WTC11 (cell line): Measurements from ENCODE around the gene TMEM150B.

Experiments used
- ATF2 ChIP-seq: sonication (generic); formaldehyde crosslinking; IDR thresholded peaks from 2 replicates; pipeline ENCODE4 v1.8.1; 2022; ENCODE audit warnings: low read depth, missing genetic modification reagents, borderline replicate concordance
- CTCF ChIP-seq: fragments of 200-600 bp; IDR thresholded peaks from 2 replicates; pipeline ENCODE4 v1.8.0; 2022; ENCODE audit warnings: antibody characterized with exemption
- ELF4 ChIP-seq: sonication (generic); formaldehyde crosslinking; IDR thresholded peaks from 2 replicates; pipeline ENCODE4 v1.8.1; 2022; ENCODE audit warnings: low read depth, mild to moderate bottlenecking, moderate library complexity, missing genetic modification reagents
- HMGXB4 ChIP-seq: sonication (generic); formaldehyde crosslinking; IDR thresholded peaks from 2 replicates; pipeline ENCODE4 v1.8.1; 2023; ENCODE audit warnings: mild to moderate bottlenecking, moderate library complexity, missing genetic modification reagents
- MAX ChIP-seq: sonication (generic); formaldehyde crosslinking; IDR thresholded peaks from 2 replicates; pipeline ENCODE4 v1.8.0; 2022; ENCODE audit warnings: mild to moderate bottlenecking, missing genetic modification reagents
- MLX ChIP-seq: sonication (generic); formaldehyde crosslinking; IDR thresholded peaks from 2 replicates; pipeline ENCODE4 v1.8.1; 2023; ENCODE audit warnings: mild to moderate bottlenecking, missing genetic modification reagents, moderate library complexity
- NR3C1 ChIP-seq: sonication (generic); formaldehyde crosslinking; conservative IDR thresholded peaks from 2 replicates; pipeline ENCODE4 v1.8.1; 2023; ENCODE audit warnings: low read depth, mild to moderate bottlenecking, missing genetic modification reagents
- PREB ChIP-seq: sonication (generic); formaldehyde crosslinking; IDR thresholded peaks from 2 replicates; pipeline ENCODE4 v1.8.1; 2022; ENCODE audit warnings: mild to moderate bottlenecking, missing genetic modification reagents, moderate library complexity, borderline replicate concordance
- SMAD3 ChIP-seq: sonication (generic); formaldehyde crosslinking; IDR thresholded peaks from 2 replicates; pipeline ENCODE4 v1.8.0; 2022; ENCODE audit warnings: missing genetic modification reagents, mild to moderate bottlenecking, borderline replicate concordance
- SOX15 ChIP-seq: fragments of 250-450 bp; sonication (Bioruptor Pico); IDR thresholded peaks from 2 replicates; pipeline ENCODE4 v1.9.0; 2021; ENCODE audit warnings: mild to moderate bottlenecking
- TEAD1 ChIP-seq: sonication (generic); formaldehyde crosslinking; IDR thresholded peaks from 2 replicates; pipeline ENCODE4 v1.8.0; 2022; ENCODE audit warnings: mild to moderate bottlenecking, missing genetic modification reagents
- ZNF263 ChIP-seq: sonication (generic); formaldehyde crosslinking; IDR thresholded peaks from 2 replicates; pipeline ENCODE4 v1.8.1; 2022; ENCODE audit warnings: low read depth, mild to moderate bottlenecking, moderate library complexity, missing genetic modification reagents

- no peak for TF ChIP-seq MAX (CRISPR knock-in tag)
- TF ChIP-seq HMGXB4 (CRISPR knock-in tag): no peak
- no peak for TF ChIP-seq PREB (CRISPR knock-in tag)
- TF ChIP-seq ZNF263 (CRISPR knock-in tag): no peak
- no peak for TF ChIP-seq TEAD1 (CRISPR knock-in tag)
- no peak for TF ChIP-seq CTCF
- no peak for TF ChIP-seq ELF4
- no peak for TF ChIP-seq SOX15
- TF ChIP-seq MLX (CRISPR knock-in tag): no peak
- TF ChIP-seq ATF2 (CRISPR knock-in tag): no peak
- TF ChIP-seq NR3C1 (CRISPR knock-in tag): no peak
- TF ChIP-seq SMAD3 (CRISPR knock-in tag): no peak
These were observed 40.8 kb upstream of the TMEM150B start for GRCh38 chr19:55365964-55366363.
